HG02852 (cell line): ENCODE measurements around the gene CCT6B.
"Not testable (repeated sequence)": the region's sequence is repeated elsewhere in the genome, so short reads cannot be mapped to it uniquely, and the experiment has no call there.

Experiments used
- ATAC-seq: cut with Tn5 transposase; IDR thresholded peaks from one replicate; pipeline ENCODE4 v1.9.1; 2021; ENCODE audit warnings: mild to moderate bottlenecking, moderate library complexity; ENCODE audit not compliant: unreplicated experiment

The CCT6B gene, protein sequence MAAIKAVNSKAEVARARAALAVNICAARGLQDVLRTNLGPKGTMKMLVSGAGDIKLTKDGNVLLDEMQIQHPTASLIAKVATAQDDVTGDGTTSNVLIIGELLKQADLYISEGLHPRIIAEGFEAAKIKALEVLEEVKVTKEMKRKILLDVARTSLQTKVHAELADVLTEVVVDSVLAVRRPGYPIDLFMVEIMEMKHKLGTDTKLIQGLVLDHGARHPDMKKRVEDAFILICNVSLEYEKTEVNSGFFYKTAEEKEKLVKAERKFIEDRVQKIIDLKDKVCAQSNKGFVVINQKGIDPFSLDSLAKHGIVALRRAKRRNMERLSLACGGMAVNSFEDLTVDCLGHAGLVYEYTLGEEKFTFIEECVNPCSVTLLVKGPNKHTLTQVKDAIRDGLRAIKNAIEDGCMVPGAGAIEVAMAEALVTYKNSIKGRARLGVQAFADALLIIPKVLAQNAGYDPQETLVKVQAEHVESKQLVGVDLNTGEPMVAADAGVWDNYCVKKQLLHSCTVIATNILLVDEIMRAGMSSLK

GRCh38 chr17:34961093-34961911 lies at the start of gene CCT6B, which contains the start of gene ZNF830:
CCT6B (minus strand) TSS chr17:34961460; CDS start chr17:34961393, 67 bp downstream.
ZNF830 (plus strand) TSS chr17:34961540; CDS start chr17:34961567, 27 bp downstream.
- peak; percentile 88 for ATAC-seq

GRCh38 chr17:35010093-35010492 lies 48.8 kb upstream of the CCT6B start:
- ATAC-seq, result no peak

GRCh38 chr17:35006961-35007360 lies 45.7 kb upstream of the CCT6B start:
- no peak for ATAC-seq

DNA sequence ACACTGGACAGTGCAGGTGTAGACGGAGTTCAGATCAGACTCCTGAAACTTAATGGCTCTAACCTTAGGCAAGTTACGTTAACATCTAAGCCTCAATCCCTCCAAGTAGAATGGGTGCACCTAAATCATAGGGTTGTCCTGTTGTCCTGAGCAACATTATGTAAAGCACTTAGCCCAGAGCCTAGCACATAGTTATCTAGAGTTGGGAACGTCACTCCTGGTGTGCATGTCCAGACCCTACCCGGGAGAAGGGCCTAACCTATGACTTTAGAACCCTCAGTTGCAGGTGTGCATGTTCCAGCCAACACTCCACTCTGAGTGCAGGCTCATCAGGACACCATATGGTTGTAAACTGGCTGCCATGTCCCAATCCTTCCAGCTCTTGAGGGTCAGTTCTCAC lies 45.1 kb upstream of the CCT6B start:
- ATAC-seq, result no peak

DNA sequence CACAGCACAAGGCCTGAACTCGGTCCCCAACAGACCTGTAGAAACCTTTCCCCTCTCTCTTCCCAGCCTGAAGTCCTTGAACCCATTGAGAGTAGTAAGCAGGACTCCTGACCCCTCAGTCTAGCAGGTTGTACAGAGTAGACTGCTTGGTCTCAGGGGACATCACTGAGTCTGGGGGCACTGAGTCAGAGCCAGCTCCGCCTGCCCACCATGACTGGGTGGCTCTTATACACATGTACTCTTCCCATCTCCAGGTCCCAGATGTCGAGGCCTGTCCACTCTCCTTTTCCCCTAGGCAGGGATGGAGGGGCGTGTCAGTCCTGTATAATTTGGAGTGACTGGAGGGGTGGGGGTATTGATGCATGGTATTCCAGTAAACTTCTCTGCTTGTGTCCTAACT lies 42.5 kb upstream of the CCT6B start:
- no peak for ATAC-seq

- no peak for ATAC-seq
Measured at GRCh38 chr17:35002876-35003551, 41.8 kb upstream of the CCT6B start.

- no peak for ATAC-seq
Measured at GRCh38 chr17:35001549-35001948, 40.3 kb upstream of the CCT6B start.

- ATAC-seq, result not testable (repeated sequence)
Measured at GRCh38 chr17:35000965-35001364, 39.7 kb upstream of the CCT6B start.

- no peak for ATAC-seq
Measured at GRCh38 chr17:34999456-34999855, 38.2 kb upstream of the CCT6B start.

DNA sequence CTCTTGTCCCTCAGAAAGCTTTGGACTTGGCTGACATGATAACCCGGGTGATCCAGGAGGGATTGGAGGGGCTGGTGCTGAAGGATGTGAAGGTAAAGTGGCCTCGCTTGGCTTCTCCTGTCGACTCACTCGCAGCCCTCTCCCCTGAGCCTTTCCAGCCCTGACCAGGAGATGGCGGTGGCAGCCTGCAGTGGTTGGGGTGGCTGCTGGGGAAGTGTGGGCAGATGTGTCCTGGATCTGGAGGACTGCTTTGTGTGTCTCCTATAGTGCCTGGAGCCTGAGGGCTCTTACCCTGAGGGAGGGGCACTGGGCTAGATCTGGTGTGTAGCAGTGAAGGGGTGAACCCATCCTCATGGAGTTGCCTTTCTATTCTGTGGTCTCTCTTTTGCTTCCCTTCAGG lies 36.9 kb upstream of the CCT6B start:
- no peak for ATAC-seq

GRCh38 chr17:34997355-34997862 lies 36.1 kb upstream of the CCT6B start:
- no peak for ATAC-seq

GRCh38 chr17:34996422-34997285 lies 35.4 kb upstream of the CCT6B start:
- no peak for ATAC-seq

GRCh38 chr17:34993031-34993430 lies 31.8 kb upstream of the CCT6B start:
- ATAC-seq, result no peak

- ATAC-seq, result no peak
Measured at GRCh38 chr17:34991606-34992005, 30.3 kb upstream of the CCT6B start.

DNA sequence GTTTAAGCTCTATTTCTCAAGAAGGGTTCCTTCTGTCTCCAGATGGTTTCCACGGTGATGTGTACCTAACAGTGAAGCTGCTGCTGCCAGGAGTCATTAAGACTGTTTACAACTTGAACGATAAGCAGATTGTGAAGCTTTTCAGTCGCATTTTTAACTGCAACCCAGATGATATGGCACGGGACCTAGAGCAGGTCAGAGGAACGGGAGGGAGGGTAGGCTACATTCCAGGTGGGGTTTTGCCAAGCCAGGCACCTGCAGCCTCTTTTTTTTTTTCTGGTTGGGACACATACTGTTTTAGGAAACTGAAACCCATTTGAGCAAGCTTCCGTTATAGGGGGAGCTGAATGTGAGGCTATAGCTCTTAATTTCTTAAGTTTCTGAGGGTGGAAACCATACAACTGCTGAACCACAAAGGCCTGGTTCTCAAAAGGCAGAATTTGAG lies 29.7 kb upstream of the CCT6B start:
- no peak for ATAC-seq

- no peak for ATAC-seq
Measured at GRCh38 chr17:34989473-34989872, 28.2 kb upstream of the CCT6B start.

DNA sequence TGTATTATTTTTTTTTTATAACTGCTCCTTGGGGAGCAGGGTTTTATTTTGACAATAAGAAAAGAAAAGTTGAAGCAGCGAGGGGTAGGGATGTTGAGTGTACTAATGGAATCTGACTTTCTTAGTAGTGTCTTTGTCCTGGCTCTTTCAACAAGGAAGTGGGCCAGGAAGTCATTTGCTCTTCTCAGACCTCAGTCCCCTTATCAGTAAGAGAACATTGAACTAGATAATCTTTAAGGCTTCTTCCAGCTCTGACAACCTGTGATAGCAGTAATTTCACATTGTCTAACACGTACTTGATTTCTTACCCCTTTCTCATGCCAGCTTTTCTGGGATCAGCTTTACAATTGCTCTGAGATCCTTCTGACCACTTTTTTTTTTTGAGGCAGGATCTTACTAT lies 27.4 kb upstream of the CCT6B start:
- no peak for ATAC-seq

- ATAC-seq, result no peak
Measured at GRCh38 chr17:34987232-34987631, 26.0 kb upstream of the CCT6B start.

DNA sequence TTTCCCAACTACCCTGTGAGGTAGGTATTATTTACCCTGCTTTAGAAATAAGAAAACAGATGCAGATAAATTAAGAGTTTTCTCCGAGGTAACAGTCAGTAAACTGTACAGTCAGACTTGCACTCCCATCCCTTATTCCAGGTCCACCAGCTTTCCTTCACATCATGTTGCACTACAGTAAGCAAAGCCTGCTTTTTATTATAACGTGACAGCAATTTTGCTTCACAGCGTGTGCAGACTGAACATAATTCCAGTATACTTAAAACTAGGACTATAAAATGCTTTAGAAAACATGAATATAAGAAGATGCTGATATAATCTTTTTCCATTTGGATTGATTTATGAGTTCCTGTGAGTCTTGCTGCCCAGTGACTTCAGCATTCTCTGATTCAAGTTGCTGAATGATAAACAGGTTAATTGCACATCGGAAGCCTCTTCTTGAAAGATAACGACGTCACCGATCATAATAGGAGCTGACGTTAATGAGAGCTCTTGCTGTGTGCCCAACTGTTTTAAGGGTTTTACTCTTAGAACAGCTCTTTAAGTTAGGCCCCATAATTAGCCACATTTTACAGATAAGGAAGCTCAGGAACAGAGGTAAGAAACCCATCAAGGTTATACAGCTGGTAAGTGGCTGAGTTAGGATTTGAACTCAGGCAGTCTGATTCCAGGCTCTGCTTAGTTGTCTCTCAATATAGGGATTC lies 20.4 kb upstream of the CCT6B start:
- no peak for ATAC-seq
